Activated CD8-positive, alpha-beta T cell treated with anti-CD3 and anti-CD28 coated beads for 36 hours (primary cell): Measurements from ENCODE around the gene MB. TPM values are rescaled to one million over a fixed set of nuclear protein-coding genes. Genes with fewer than 3 reads are reported as not detected.
A peak's percentile ranks its signal among the peaks of the same experiment; 100 is the strongest.

Experiments
- ATAC-seq: fragments of 200-7000 bp; cut with Tn5 transposase; one replicate; pipeline ENCODE4 v1.10.0; 2021; ENCODE audit warnings: mild to moderate bottlenecking, moderate library complexity
- CTCF ChIA-PET: fragments of 350-600 bp; sonication (Branson Sonifier 250); formaldehyde crosslinking; loops from one replicate; lab custom pipeline; 2021; ENCODE audit warnings: antibody characterized with exemption; lab: Charles Lee
- POLR2A ChIA-PET: fragments of 350-600 bp; sonication (Branson Sonifier 250); formaldehyde crosslinking; loops from one replicate; lab custom pipeline; 2021; ENCODE audit warnings: antibody characterized with exemption; lab: Charles Lee
- DNase-seq: peaks from one replicate; pipeline ENCODE4 v3.0.0-alpha.2; 2020
- H3K27ac Mint-ChIP-seq: one replicate; pipeline ENCODE4 v1.8.0; 2021; ENCODE audit warnings: mild to moderate bottlenecking, mixed read lengths
- H3K27me3 Mint-ChIP-seq: one replicate; pipeline ENCODE4 v1.8.0; 2021; ENCODE audit warnings: mixed read lengths
- H3K36me3 Mint-ChIP-seq: one replicate; pipeline ENCODE4 v1.8.0; 2021; ENCODE audit warnings: low read depth, mixed read lengths
- H3K4me1 Mint-ChIP-seq: one replicate; pipeline ENCODE4 v1.8.0; 2021; ENCODE audit warnings: low read depth, mixed read lengths
- H3K4me3 Mint-ChIP-seq: one replicate; pipeline ENCODE4 v1.8.0; 2021; ENCODE audit warnings: mild to moderate bottlenecking, moderate library complexity, mixed read lengths
- H3K9me3 Mint-ChIP-seq: one replicate; pipeline ENCODE4 v1.8.0; 2021; ENCODE audit warnings: mixed read lengths
- intact Hi-C: fragments of 100-400 bp; cut with micrococcal nuclease; formaldehyde crosslinking; loops from one replicate; pipeline ENCODE4 v1.10.0; 2022
- total RNA-seq, 2 experiments: library from RNA; stranded (reverse); gene quantifications; one replicate each; pipeline ENCODE4 v1.2.3, GENCODE V29; 2021
- TF ChIP-seq, protein P1 (sequence below): fragments of 200-600 bp; IDR thresholded peaks from one replicate; pipeline ENCODE4 v1.8.0; 2022; ENCODE audit warnings: antibody characterized with exemption, mild to moderate bottlenecking

MB gene
- total RNA-seq, 2 experiments from 2014 or later, result not detected

GRCh38 chr22:35653824-35654223 lies 36.7 kb upstream of the MB start:
- H3K4me3 Mint-ChIP-seq, result no peak overlapping the region
- ChIA-PET POLR2A (interaction anchor here (1.0 kb wide), 1 partner anchor 16 kb away, joined by 3 read pairs; no protein-coding TSS in a partner anchor), CTCF (no interaction called here)

DNA sequence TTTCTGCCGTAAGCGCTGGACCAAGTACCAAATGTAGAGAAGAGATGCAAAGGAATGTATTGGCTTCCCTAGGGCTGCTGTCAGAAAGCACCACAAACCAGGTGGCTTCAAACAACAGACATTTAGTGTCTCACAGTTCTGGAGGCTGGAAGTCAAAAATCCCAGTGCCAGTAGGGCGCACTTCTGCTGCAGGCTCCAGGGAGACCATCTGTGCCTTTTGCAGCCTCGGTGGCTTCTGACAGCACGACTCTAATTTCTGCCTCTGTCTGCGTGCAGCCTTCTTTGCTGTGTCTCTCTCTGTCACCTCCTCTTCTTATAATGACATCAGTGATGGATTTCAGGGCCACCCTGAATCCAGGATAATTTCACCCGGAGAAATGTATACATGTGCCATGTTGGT lies 34.0 kb upstream of the MB start:
- TF ChIP-seq, protein P1, sequence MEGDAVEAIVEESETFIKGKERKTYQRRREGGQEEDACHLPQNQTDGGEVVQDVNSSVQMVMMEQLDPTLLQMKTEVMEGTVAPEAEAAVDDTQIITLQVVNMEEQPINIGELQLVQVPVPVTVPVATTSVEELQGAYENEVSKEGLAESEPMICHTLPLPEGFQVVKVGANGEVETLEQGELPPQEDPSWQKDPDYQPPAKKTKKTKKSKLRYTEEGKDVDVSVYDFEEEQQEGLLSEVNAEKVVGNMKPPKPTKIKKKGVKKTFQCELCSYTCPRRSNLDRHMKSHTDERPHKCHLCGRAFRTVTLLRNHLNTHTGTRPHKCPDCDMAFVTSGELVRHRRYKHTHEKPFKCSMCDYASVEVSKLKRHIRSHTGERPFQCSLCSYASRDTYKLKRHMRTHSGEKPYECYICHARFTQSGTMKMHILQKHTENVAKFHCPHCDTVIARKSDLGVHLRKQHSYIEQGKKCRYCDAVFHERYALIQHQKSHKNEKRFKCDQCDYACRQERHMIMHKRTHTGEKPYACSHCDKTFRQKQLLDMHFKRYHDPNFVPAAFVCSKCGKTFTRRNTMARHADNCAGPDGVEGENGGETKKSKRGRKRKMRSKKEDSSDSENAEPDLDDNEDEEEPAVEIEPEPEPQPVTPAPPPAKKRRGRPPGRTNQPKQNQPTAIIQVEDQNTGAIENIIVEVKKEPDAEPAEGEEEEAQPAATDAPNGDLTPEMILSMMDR, result no peak
- CTCF ChIA-PET, result interaction anchor here (1.0 kb wide), 1 partner anchor 20 kb away, joined by 3 read pairs; no protein-coding TSS in a partner anchor
- POLR2A ChIA-PET, result interaction anchor here (0.7 to 5.4 kb wide), 3 partner anchors 12 to 27 kb away, joined by 4 to 95 read pairs (median 43); no protein-coding TSS in a partner anchor
- Mint-ChIP-seq H3K4me1 (peaks cover 54% of the 10 kb centered on the region), H3K36me3 (peaks cover 64% of the 10 kb centered on the region), H3K27ac (peak overlapping the region; percentile 30), H3K27me3 (no peaks in the 10 kb centered on the region), H3K9me3 (peaks cover 17% of the 10 kb centered on the region), H3K4me3 (peak overlapping the region; percentile 99)
- DNase-seq, result no peak
- no peak for ATAC-seq
- intact Hi-C loops, result no loop called here

More at GRCh38 chr22:35653824-35654223, 36.7 kb upstream of the MB start:
- Mint-ChIP-seq H3K4me1 (peaks cover 68% of the 10 kb centered on the region), H3K36me3 (peaks cover 90% of the 10 kb centered on the region), H3K9me3 (peaks cover 27% of the 10 kb centered on the region), H3K27ac (peak overlapping the region; percentile 50), H3K27me3 (no peaks in the 10 kb centered on the region)
- ATAC-seq (no peak), DNase-seq (no peak)
- intact Hi-C loops, result no loop called here
- TF ChIP-seq, protein P1, result no peak

- ChIA-PET CTCF (interaction anchor here (1.4 to 2.2 kb wide), 2 partner anchors 9 to 13 kb away, joined by 5 to 13 read pairs; no protein-coding TSS in a partner anchor), POLR2A (interaction anchor here (0.6 to 5.4 kb wide), 12 partner anchors 8 to 511 kb away, joined by 3 to 95 read pairs (median 9); partner anchors contain the start of gene APOL3)
- Mint-ChIP-seq H3K4me1 (peaks cover 48% of the 10 kb centered on the region), H3K27ac (peak overlapping the region; percentile 100), H3K9me3 (peaks cover 10% of the 10 kb centered on the region), H3K27me3 (no peaks in the 10 kb centered on the region), H3K36me3 (peaks cover 51% of the 10 kb centered on the region), H3K4me3 (peak overlapping the region; percentile 99)
- DNase-seq (no peak), ATAC-seq (no peak)
- TF ChIP-seq, protein P1, result no peak
- intact Hi-C loops, result loop anchor here (10.0 kb wide), 1 partner anchor 45 kb away; no protein-coding TSS in a partner anchor
Observed at GRCh38 chr22:35649636-35650250, 32.6 kb upstream of the MB start.

GRCh38 chr22:35649026-35649553 lies 32.0 kb upstream of the MB start:
- peaks cover 46% of the 10 kb centered on the region for H3K36me3 Mint-ChIP-seq
- no peak for DNase-seq
- H3K27me3 Mint-ChIP-seq, result no peaks in the 10 kb centered on the region
- POLR2A ChIA-PET, result interaction anchor here (0.6 to 5.4 kb wide), 21 partner anchors 9 to 684 kb away, joined by 3 to 95 read pairs (median 5); partner anchors contain the start of gene APOL3
- intact Hi-C loops, result loop anchor here (10.0 kb wide), 1 partner anchor 46 kb away; no protein-coding TSS in a partner anchor
- TF ChIP-seq, protein P1, result no peak
- H3K4me3 Mint-ChIP-seq, result peak overlapping the region; percentile 99
- H3K27ac Mint-ChIP-seq, result peak overlapping the region; percentile 100
- peaks cover 43% of the 10 kb centered on the region for H3K4me1 Mint-ChIP-seq
- CTCF ChIA-PET, result interaction anchor here (1.4 to 2.2 kb wide), 3 partner anchors 10 to 14 kb away, joined by 5 to 13 read pairs (median 5); no protein-coding TSS in a partner anchor
- peak; percentile 9 for ATAC-seq
- peaks cover 10% of the 10 kb centered on the region for H3K9me3 Mint-ChIP-seq
